HEK293T (cell line): ENCODE measurements around the gene SAA4.

Experiments
- ELF4 ChIP-seq: fragments of 450-650 bp; IDR thresholded peaks from 2 replicates; pipeline ENCODE4 v1.6.1; 2017; ENCODE audit warnings: antibody characterized with exemption
- FOXK2 ChIP-seq: fragments of 450-650 bp; IDR thresholded peaks from 2 replicates; pipeline ENCODE4 v1.6.1; 2016; ENCODE audit warnings: mild to moderate bottlenecking
- SUZ12 ChIP-seq: fragments of 450-650 bp; IDR thresholded peaks from 2 replicates; pipeline ENCODE4 v1.6.1; 2016; ENCODE audit warnings: mild to moderate bottlenecking
- TARDBP ChIP-seq: fragments of 450-650 bp; IDR thresholded peaks from 2 replicates; pipeline ENCODE4 v1.6.1; 2016

GRCh38 chr11:18261721-18262120 lies 25.1 kb upstream of the SAA4 start:
- TF ChIP-seq SUZ12 (no peak), ELF4 (no peak), TARDBP (no peak), FOXK2 (no peak)
